OCI-M2 (cell line): ENCODE measurements around the gene MARCO.

Experiments used
- DNase-seq: peaks from one replicate; lab custom pipeline; 2025; ENCODE audit not compliant: unreplicated experiment; lab: John Stamatoyannopoulos, UW

MARCO gene

GRCh38 chr2:118942031-118942430 is at the start of gene MARCO:
Gene MARCO (plus strand): TSS chr2:118942194. CDS start chr2:118942301, 107 bp downstream.
- DNase-seq, result no peak

- DNase-seq, result no peak
Measured at GRCh38 chr2:118893100-118893499, 48.9 kb upstream of the MARCO start.

GRCh38 chr2:118902266-118903028 is 39.5 kb upstream of the MARCO start:
- DNase-seq, result no peak

- no peak for DNase-seq
Measured at GRCh38 chr2:118903029-118903351, 39.0 kb upstream of the MARCO start.

GRCh38 chr2:118903551-118904479 is 38.2 kb upstream of the MARCO start:
- DNase-seq, result no peak

GRCh38 chr2:118905206-118905605 is 36.8 kb upstream of the MARCO start:
- DNase-seq, result no peak

GRCh38 chr2:118906186-118906585 is 35.8 kb upstream of the MARCO start:
- DNase-seq, result no peak

GRCh38 chr2:118907759-118908158 is 34.2 kb upstream of the MARCO start:
- no peak for DNase-seq

- DNase-seq, result no peak
Measured at GRCh38 chr2:118909191-118909590, 32.8 kb upstream of the MARCO start.

- no peak for DNase-seq
Measured at GRCh38 chr2:118911166-118911856, 30.7 kb upstream of the MARCO start.

- no peak for DNase-seq
Measured at GRCh38 chr2:118911936-118912335, 30.1 kb upstream of the MARCO start.

- DNase-seq, result no peak
Measured at GRCh38 chr2:118913131-118913802, 28.7 kb upstream of the MARCO start.

- DNase-seq, result no peak
Measured at GRCh38 chr2:118913803-118914645, 28.0 kb upstream of the MARCO start.

- no peak for DNase-seq
Measured at GRCh38 chr2:118914721-118915453, 27.1 kb upstream of the MARCO start.

GRCh38 chr2:118918017-118918416 is 24.0 kb upstream of the MARCO start:
- DNase-seq, result no peak

GRCh38 chr2:118921646-118922045 is 20.3 kb upstream of the MARCO start:
- no peak for DNase-seq

- DNase-seq, result no peak
Measured at GRCh38 chr2:118922254-118922653, 19.7 kb upstream of the MARCO start.

- DNase-seq, result no peak
Measured at GRCh38 chr2:118923371-118923770, 18.6 kb upstream of the MARCO start.

- DNase-seq, result no peak
Measured at GRCh38 chr2:118925476-118925875, 16.5 kb upstream of the MARCO start.
